HepG2 (cell line): ENCODE results near the gene MADCAM1. TPM values are rescaled to one million over a fixed set of nuclear protein-coding genes. Genes with fewer than 3 reads are reported as not detected.

ENCODE experiments used
- ETV5 ChIP-seq: IDR thresholded peaks from 2 replicates; pipeline ENCODE4 v1.6.1; 2018; ENCODE audit warnings: missing biosample characterization, missing genetic modification reagents, inconsistent platforms, borderline replicate concordance
- GLI4 ChIP-seq: sonication (generic); formaldehyde crosslinking; IDR thresholded peaks from 2 replicates; pipeline ENCODE4 v1.5.1; 2020; ENCODE audit warnings: missing genetic modification reagents, mild to moderate bottlenecking, moderate library complexity, borderline replicate concordance
- HNF4A ChIP-seq: sonication (generic); formaldehyde crosslinking; IDR thresholded peaks from 2 replicates; pipeline ENCODE4 v1.4.0; 2020; ENCODE audit warnings: missing genetic modification reagents
- KDM5B ChIP-seq: sonication (generic); formaldehyde crosslinking; IDR thresholded peaks from 2 replicates; pipeline ENCODE4 v1.4.0; 2020; ENCODE audit warnings: missing genetic modification reagents, mild to moderate bottlenecking, borderline replicate concordance
- LBX2 ChIP-seq: sonication (generic); formaldehyde crosslinking; IDR thresholded peaks from 2 replicates; pipeline ENCODE4 v1.5.0; 2020; ENCODE audit warnings: missing genetic modification reagents, mild to moderate bottlenecking, borderline replicate concordance
- MTA1 ChIP-seq: sonication (generic); formaldehyde crosslinking; IDR thresholded peaks from 2 replicates; pipeline ENCODE4 v1.4.0; 2020; ENCODE audit warnings: missing genetic modification reagents, mild to moderate bottlenecking, borderline replicate concordance
- POLR2A ChIP-seq, 2 experiments: IDR thresholded peaks; 2 replicates each; pipeline ENCODE4 v1.6.1; 2011; ENCODE audit warnings: low read depth in 2 of 2, low read length in 2 of 2, mild to moderate bottlenecking in 1 of 2, moderate library complexity in 1 of 2; ENCODE audit not compliant: insufficient read depth in 1 of 2
- POLR2G ChIP-seq: fragments of 200-400 bp; formaldehyde crosslinking; IDR thresholded peaks from 2 replicates; pipeline ENCODE4 v1.6.1; 2018; ENCODE audit warnings: mild to moderate bottlenecking, low read depth, low read length, moderate library complexity
- SIX1 ChIP-seq: sonication (generic); formaldehyde crosslinking; IDR thresholded peaks from 2 replicates; pipeline ENCODE4 v1.4.0; 2020; ENCODE audit warnings: missing genetic modification reagents, borderline replicate concordance
- SNAPC2 ChIP-seq: sonication (generic); formaldehyde crosslinking; IDR thresholded peaks from 2 replicates; pipeline ENCODE4 v1.8.1; 2022; ENCODE audit warnings: mild to moderate bottlenecking, missing genetic modification reagents
- ZNF292 ChIP-seq: sonication (generic); formaldehyde crosslinking; IDR thresholded peaks from 2 replicates; pipeline ENCODE4 v1.8.1; 2022; ENCODE audit warnings: mild to moderate bottlenecking, low read depth, missing genetic modification reagents, borderline replicate concordance
- ZNF33B ChIP-seq: sonication (generic); formaldehyde crosslinking; IDR thresholded peaks from 2 replicates; pipeline ENCODE4 v1.5.1; 2020; ENCODE audit warnings: mild to moderate bottlenecking, missing genetic modification reagents
- ZNF441 ChIP-seq: sonication (generic); formaldehyde crosslinking; IDR thresholded peaks from 2 replicates; pipeline ENCODE4 v1.7.0; 2021; ENCODE audit warnings: missing genetic modification reagents, borderline replicate concordance
- ZNF691 ChIP-seq: sonication (generic); formaldehyde crosslinking; IDR thresholded peaks from 2 replicates; pipeline ENCODE4 v1.4.0; 2020; ENCODE audit warnings: missing genetic modification reagents, low read depth, mild to moderate bottlenecking, borderline replicate concordance
- ZNF772 ChIP-seq: sonication (generic); formaldehyde crosslinking; IDR thresholded peaks from 2 replicates; pipeline ENCODE4 v1.5.0; 2020; ENCODE audit warnings: mild to moderate bottlenecking, missing genetic modification reagents
- ZNF777 ChIP-seq: sonication (generic); formaldehyde crosslinking; IDR thresholded peaks from 2 replicates; pipeline ENCODE4 v1.4.0; 2020; ENCODE audit warnings: missing genetic modification reagents
- polyA plus RNA-seq, 8 experiments: library from polyadenylated mRNA; depleted of rRNA in 3 of 8; stranded (reverse) in 7 of 8; unstranded in 1 of 8; fragments of >200 nt; fragmentation: Illumina TruSeq in 4 of 8; extraction: Trizol in 4 of 8; gene quantifications; 2 replicates each; pipeline versions ENCODE4 v1.2.1 to v1.2.3, GENCODE V29; 2011 to 2016; ENCODE audit warnings: low read depth in 4 of 8, missing spikeins in 1 of 8, mixed read lengths in 1 of 8; ENCODE audit not compliant: insufficient read depth in 1 of 8
- total RNA-seq, 5 experiments: library from RNA; depleted of rRNA; stranded (reverse); fragments of >200 nt; fragmentation: Illumina TruSeq; extraction: Trizol; gene quantifications; 2 replicates each; pipeline ENCODE4 v1.2.3, GENCODE V29; 2016; ENCODE audit warnings: low read depth in 1 of 5
- TF ChIP-seq, protein P1 (sequence below): sonication (generic); formaldehyde crosslinking; IDR thresholded peaks from 2 replicates; pipeline ENCODE4 v1.5.0; 2020; ENCODE audit warnings: missing genetic modification reagents
- TF ChIP-seq, protein P2 (sequence below): IDR thresholded peaks from 2 replicates; pipeline ENCODE4 v1.6.1; 2016; ENCODE audit warnings: low read depth, missing genetic modification reagents, missing compliant biosample characterization
- TF ChIP-seq, protein P3 (sequence below): IDR thresholded peaks from 2 replicates; pipeline ENCODE4 v1.6.1; 2018; ENCODE audit warnings: missing genetic modification reagents, mild to moderate bottlenecking, missing compliant biosample characterization

MADCAM1 gene
- total and polyA plus RNA-seq, 2 of the 13 experiments (the other 11 are each of a cell fraction or from before 2014, with no cell fraction given): 0.29 to 0.33 TPM

- TF ChIP-seq ZNF691: 0 out of 2 replicates have a peak, but pooled peaks have one; percentile 38
- peak; percentile 88 for TF ChIP-seq ZNF292
- TF ChIP-seq GLI4 (CRISPR knock-in tag): no peak
- TF ChIP-seq ETV5 (CRISPR knock-in tag): peak; percentile 94
- TF ChIP-seq LBX2 (CRISPR knock-in tag): no peak
- TF ChIP-seq ZNF772 (CRISPR knock-in tag): peak; percentile 85; the same call in 1 of the 2 replicates
- TF ChIP-seq KDM5B (CRISPR knock-in tag): peak; percentile 68; the same call in 1 of the 2 replicates
- TF ChIP-seq, protein P1, sequence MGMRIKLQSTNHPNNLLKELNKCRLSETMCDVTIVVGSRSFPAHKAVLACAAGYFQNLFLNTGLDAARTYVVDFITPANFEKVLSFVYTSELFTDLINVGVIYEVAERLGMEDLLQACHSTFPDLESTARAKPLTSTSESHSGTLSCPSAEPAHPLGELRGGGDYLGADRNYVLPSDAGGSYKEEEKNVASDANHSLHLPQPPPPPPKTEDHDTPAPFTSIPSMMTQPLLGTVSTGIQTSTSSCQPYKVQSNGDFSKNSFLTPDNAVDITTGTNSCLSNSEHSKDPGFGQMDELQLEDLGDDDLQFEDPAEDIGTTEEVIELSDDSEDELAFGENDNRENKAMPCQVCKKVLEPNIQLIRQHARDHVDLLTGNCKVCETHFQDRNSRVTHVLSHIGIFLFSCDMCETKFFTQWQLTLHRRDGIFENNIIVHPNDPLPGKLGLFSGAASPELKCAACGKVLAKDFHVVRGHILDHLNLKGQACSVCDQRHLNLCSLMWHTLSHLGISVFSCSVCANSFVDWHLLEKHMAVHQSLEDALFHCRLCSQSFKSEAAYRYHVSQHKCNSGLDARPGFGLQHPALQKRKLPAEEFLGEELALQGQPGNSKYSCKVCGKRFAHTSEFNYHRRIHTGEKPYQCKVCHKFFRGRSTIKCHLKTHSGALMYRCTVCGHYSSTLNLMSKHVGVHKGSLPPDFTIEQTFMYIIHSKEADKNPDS: no peak
- peak; percentile 71 for TF ChIP-seq POLR2G
- TF ChIP-seq, protein P2, sequence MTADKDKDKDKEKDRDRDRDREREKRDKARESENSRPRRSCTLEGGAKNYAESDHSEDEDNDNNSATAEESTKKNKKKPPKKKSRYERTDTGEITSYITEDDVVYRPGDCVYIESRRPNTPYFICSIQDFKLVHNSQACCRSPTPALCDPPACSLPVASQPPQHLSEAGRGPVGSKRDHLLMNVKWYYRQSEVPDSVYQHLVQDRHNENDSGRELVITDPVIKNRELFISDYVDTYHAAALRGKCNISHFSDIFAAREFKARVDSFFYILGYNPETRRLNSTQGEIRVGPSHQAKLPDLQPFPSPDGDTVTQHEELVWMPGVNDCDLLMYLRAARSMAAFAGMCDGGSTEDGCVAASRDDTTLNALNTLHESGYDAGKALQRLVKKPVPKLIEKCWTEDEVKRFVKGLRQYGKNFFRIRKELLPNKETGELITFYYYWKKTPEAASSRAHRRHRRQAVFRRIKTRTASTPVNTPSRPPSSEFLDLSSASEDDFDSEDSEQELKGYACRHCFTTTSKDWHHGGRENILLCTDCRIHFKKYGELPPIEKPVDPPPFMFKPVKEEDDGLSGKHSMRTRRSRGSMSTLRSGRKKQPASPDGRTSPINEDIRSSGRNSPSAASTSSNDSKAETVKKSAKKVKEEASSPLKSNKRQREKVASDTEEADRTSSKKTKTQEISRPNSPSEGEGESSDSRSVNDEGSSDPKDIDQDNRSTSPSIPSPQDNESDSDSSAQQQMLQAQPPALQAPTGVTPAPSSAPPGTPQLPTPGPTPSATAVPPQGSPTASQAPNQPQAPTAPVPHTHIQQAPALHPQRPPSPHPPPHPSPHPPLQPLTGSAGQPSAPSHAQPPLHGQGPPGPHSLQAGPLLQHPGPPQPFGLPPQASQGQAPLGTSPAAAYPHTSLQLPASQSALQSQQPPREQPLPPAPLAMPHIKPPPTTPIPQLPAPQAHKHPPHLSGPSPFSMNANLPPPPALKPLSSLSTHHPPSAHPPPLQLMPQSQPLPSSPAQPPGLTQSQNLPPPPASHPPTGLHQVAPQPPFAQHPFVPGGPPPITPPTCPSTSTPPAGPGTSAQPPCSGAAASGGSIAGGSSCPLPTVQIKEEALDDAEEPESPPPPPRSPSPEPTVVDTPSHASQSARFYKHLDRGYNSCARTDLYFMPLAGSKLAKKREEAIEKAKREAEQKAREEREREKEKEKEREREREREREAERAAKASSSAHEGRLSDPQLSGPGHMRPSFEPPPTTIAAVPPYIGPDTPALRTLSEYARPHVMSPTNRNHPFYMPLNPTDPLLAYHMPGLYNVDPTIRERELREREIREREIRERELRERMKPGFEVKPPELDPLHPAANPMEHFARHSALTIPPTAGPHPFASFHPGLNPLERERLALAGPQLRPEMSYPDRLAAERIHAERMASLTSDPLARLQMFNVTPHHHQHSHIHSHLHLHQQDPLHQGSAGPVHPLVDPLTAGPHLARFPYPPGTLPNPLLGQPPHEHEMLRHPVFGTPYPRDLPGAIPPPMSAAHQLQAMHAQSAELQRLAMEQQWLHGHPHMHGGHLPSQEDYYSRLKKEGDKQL (CRISPR knock-in tag): no peak
- TF ChIP-seq MTA1: peak; percentile 98
- 0 out of 2 replicates have a peak, but pooled peaks have one; percentile 19 for TF ChIP-seq ZNF777
- TF ChIP-seq ZNF33B (CRISPR knock-in tag): no peak
- TF ChIP-seq ZNF441 (CRISPR knock-in tag): peak; percentile 77; the same call in 1 of the 2 replicates
- peak; percentile 96 for TF ChIP-seq HNF4A (CRISPR knock-in tag)
- TF ChIP-seq SNAPC2 (CRISPR knock-in tag): 0 out of 2 replicates have a peak, but pooled peaks have one; percentile 29
- TF ChIP-seq SIX1: 0 out of 2 replicates have a peak, but pooled peaks have one; percentile 25
- peak; percentile 59 to 79; a peak in 3 of 4 replicates for TF ChIP-seq POLR2A (IDR thresholded peaks at IDR 0.05; ENCODE audit: insufficient read depth in 1 of 2, low read depth in 2 of 2, low read length in 2 of 2)
- TF ChIP-seq, protein P3, sequence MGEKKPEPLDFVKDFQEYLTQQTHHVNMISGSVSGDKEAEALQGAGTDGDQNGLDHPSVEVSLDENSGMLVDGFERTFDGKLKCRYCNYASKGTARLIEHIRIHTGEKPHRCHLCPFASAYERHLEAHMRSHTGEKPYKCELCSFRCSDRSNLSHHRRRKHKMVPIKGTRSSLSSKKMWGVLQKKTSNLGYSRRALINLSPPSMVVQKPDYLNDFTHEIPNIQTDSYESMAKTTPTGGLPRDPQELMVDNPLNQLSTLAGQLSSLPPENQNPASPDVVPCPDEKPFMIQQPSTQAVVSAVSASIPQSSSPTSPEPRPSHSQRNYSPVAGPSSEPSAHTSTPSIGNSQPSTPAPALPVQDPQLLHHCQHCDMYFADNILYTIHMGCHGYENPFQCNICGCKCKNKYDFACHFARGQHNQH (CRISPR knock-in tag): peak; percentile 53; the same call in 1 of the 2 replicates
Observed at GRCh38 chr19:524062-524674, 27.9 kb downstream of the MADCAM1 start (continued).
